Fibroblast of villous mesenchyme (primary cell): ENCODE measurements around the gene ANXA8. TPM values are rescaled to one million over a fixed set of nuclear protein-coding genes. Genes with fewer than 3 reads are reported as not detected.
"Not testable (repeated sequence)": the region's sequence is repeated elsewhere in the genome, so short reads cannot be mapped to it uniquely, and the experiment has no call there.

Source experiments
- DNase-seq: peaks from one replicate; pipeline ENCODE4 v3.0.0-alpha.2; 2010; ENCODE audit warnings: low read depth
- H3K4me3 ChIP-seq: 2 replicates; pipeline ENCODE4 v1.5.1; 2011; ENCODE audit warnings: low read depth, mild to moderate bottlenecking, low read length
- total RNA-seq: library from RNA; depleted of rRNA; stranded (reverse); fragments of >200 nt; gene quantifications from 2 replicates; pipeline ENCODE4 v1.2.3, GENCODE V29; 2012
- TF ChIP-seq, protein P1 (sequence below): IDR thresholded peaks from 2 replicates; pipeline ENCODE4 v1.5.1; 2012; ENCODE audit warnings: low read depth, mild to moderate bottlenecking, low read length; ENCODE audit not compliant: insufficient read depth

The ANXA8 gene
- total RNA-seq, 1 donor = 3.9 TPM

DNA sequence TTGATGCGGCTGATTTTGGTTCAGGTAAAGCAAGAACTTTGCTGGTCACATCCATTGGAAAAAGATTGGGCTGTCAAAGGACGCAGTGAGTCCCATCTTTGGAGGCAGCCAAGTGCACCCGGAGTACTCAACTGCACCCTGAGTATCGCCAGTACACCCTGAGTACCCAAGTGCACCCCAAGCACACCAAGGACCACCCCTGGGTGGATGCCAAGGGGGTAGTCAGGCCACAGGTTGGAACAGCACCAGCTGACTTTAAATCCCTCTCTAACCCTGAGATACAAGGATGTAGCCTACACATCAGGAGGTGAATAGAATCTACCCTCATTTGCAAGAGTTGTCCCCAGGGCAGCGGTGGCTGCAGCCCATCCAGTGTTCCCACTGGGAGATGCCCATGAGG lies 16.5 kb downstream of the ANXA8 start:
- H3K4me3 ChIP-seq, DNase-seq: not testable (repeated sequence)

DNA sequence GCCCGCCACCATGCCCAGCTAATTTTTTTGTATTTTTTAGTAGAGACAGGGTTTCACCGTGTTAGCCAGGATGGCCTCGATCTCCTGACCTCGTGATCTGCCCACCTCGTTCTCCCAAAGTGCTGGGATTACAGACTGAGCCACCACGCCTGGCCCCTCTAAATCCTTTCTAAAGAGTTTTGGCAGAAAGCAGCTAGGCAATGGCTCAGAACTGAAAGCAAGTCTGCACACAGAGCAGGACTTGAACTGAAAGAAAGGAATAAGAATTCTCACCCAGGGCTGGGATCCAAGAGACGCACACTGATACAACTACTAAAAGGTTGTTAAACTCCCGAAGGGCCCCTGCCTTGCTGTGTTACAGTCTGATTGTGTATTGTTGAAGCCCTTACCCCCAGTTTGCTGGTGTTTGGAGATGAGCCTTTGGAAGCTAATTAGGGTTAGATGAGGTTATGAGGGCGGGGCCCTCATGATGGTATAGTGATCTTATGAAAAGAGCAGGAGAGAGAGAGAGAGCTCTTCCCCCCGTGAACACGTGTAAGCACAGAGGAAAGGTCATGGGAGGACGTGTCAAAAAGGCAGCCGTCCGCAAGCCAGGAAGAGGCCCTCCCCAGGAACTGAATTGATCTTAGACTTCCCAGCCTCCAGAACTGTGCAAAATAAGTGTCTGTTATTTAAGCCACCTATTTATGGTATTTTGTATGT lies 18.5 kb downstream of the ANXA8 start:
- not testable (repeated sequence) for H3K4me3 ChIP-seq
- peak; percentile 9 for DNase-seq

DNA sequence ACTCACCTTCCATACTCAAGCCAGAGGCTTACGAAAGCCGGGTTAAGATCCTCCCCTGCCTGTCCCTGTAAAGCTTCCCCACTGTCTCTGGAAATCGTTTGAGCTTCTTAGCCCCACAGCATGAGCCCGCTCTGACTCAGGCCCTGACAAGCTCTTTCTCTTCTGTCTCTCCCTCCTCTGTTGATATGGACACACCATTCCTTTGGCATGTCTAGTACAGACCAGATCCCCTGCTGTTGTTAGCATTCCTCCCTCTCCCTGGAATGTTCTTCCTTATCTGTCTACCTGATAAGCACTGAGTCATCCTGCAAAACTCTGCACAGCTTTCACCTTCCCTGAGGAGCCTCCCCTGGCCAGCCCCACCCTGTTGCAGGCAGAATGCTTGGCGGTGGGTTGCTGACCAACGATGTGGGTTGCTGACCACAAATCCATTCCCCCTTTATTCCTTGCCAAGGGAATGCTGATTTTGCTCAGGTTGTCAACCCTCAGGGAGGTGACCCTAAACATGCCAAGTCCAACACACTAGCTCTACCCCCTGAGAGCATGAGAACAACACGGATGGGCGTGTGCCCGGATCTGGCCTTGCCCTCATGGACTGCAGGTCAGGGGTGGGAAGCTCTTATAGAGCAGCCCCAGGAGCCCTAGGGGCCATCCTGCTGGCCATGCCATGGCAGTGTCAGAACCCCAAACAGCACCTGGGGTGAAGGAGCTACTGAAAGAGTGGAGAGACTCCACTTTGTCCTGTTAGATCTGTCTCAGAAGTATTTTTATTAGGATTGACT lies 21.1 kb downstream of the ANXA8 start:
- not testable (repeated sequence) for H3K4me3 ChIP-seq, DNase-seq

DNA sequence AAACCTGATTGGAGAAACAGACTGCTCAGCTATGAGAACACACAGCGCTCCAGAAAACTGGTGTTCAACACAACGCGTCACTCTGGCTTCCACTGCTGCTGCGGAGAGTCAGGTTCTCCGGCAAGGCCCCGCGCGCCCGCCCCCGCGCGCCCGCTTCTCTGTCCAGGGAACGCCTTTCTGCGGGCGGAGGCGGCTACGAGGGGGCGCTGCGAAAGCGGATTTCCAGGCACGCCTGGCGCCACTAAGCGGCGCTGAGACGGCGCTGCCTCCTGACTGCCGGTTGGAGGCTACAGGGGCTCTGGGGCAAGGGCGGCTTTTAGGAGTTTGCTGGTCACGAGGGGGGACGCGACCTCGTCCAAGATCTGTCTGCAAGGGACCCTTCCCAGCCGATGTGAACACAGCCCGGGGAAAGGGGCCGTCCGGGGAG lies 22.6 kb downstream of the ANXA8 start:
- H3K4me3 ChIP-seq = not testable (repeated sequence)
- TF ChIP-seq, protein P1, sequence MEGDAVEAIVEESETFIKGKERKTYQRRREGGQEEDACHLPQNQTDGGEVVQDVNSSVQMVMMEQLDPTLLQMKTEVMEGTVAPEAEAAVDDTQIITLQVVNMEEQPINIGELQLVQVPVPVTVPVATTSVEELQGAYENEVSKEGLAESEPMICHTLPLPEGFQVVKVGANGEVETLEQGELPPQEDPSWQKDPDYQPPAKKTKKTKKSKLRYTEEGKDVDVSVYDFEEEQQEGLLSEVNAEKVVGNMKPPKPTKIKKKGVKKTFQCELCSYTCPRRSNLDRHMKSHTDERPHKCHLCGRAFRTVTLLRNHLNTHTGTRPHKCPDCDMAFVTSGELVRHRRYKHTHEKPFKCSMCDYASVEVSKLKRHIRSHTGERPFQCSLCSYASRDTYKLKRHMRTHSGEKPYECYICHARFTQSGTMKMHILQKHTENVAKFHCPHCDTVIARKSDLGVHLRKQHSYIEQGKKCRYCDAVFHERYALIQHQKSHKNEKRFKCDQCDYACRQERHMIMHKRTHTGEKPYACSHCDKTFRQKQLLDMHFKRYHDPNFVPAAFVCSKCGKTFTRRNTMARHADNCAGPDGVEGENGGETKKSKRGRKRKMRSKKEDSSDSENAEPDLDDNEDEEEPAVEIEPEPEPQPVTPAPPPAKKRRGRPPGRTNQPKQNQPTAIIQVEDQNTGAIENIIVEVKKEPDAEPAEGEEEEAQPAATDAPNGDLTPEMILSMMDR = peak; percentile 25
- DNase-seq = peak; percentile 77

DNA sequence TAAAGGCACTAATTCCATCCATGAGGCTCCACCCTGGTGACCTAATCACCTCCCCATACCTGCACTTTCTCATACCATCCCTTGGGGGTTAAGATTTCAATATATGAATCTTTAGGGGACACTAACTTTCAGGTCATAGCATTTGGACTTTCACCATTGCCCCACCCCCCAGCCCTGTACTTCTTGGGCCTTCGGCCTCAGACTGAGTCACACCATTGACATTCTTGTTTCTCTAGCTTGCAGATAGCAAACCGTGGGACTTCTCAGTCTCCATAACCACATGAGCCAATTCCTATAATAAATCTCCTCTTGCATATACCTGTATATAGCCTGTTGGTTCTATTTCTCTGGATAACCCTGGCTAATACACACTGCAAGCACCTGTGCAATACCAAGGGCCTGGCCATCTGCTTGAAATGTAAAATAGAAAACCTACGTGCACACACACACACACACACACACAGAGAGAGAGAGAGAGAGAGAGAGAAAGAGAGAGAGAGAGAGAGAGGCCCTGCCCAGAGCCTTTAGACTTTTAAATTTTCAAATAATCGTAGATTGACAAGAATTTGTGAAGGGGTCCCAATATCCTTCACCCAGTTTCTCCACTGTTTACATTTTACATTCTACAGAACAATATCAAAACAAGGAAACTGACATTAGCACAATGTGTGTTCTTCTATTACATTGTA lies 25.3 kb downstream of the ANXA8 start:
- H3K4me3 ChIP-seq = no peak overlapping the region
- TF ChIP-seq, protein P1 = no peak
- peak; percentile 79 for DNase-seq

DNA sequence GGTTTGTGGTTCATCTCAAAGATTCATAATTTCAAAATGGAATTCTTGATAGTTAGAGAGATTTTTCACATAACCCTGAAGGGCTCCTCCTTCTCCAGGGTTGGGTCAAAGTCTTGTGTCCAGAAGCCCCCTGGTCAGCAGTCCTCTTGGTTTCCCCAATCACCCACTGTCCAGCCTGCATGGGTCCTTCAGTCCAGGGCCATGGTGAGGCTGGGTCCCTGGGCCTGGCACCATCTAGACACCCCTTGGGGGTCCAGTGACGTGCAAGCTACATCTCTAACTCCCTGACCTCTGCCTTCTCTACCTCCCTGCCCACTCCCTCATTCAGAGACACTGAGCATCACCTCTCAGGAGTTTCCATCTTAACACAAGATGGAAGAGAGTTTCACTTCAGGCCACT lies 26.1 kb downstream of the ANXA8 start:
- H3K4me3 ChIP-seq = no peak overlapping the region
- DNase-seq = no peak
- TF ChIP-seq, protein P1 = no peak

DNA sequence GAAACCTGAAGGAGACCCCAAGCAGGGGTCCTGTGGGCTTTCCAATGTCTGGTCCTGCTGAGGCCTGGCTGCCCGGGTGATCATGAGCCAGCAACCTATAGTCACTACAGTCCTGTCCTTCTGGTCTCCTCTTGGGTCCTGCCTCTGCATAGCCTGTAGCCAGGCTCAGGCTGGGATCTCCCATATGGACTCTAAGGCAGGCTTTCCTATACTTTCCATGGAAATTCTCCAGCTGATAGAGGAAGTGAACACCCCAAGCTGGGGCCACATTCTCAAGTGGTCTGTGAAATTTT lies 26.4 kb downstream of the ANXA8 start:
- peak; percentile 10 for DNase-seq
- no peak overlapping the region for H3K4me3 ChIP-seq
- TF ChIP-seq, protein P1 = no peak

DNA sequence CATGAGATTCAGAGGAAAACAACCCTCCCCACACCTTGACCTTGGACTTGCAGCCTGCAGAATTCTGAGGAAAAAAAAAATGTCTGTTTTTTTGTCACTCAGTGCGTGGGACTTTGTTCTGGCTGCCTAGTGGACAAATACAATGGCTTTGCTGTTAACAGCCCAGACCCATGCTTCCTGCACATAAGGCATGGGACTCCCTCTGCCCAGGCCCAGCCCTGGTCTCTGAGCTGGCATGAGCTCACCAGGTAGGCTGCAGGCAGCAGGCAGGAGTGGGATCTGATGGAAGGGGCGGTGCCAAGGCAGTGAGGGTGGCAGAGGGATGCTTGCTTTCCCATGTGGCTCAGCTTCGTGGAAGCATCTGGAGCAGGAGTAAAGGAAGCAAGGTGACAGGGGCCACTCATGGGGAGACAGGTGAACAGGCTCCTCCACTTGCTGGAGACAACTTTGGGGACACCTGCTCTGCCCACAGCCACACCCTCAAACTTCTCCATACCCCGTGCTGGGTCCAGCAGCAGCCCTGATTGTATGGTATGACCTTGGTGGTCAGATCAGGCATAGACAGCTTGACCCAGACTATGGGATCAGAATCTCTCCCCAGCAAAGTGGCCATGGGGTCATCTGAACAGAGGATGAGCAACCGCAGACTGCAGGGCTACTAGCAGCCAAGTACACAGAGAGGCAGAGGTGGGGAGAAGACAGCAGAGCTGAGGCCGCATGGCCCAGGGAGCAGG lies 27.0 kb downstream of the ANXA8 start:
- TF ChIP-seq, protein P1 = no peak
- no peak overlapping the region for H3K4me3 ChIP-seq
- DNase-seq = no peak
